SIG-M5 (cell line): ENCODE data around the gene LRRN2.
"Not testable (repeated sequence)": the region's sequence is repeated elsewhere in the genome, so short reads cannot be mapped to it uniquely, and the experiment has no call there.

Experiments
- DNase-seq: peaks from one replicate; lab custom pipeline; 2025; lab: John Stamatoyannopoulos, UW

The LRRN2 gene

GRCh38 chr1:204685236-204686006 is at the start of gene LRRN2:
TSS of gene LRRN2 (minus strand) at chr1:204685738. CDS start at chr1:204619992, 65,746 bp downstream.
- no peak for DNase-seq

GRCh38 chr1:204735042-204735441 is 49.5 kb upstream of the LRRN2 start:
- DNase-seq: no peak

GRCh38 chr1:204733869-204734596 is 48.5 kb upstream of the LRRN2 start:
- DNase-seq: no peak

- no peak for DNase-seq
These were observed 47.8 kb upstream of the LRRN2 start for GRCh38 chr1:204733289-204733688.

- DNase-seq: no peak
These were observed 46.5 kb upstream of the LRRN2 start for GRCh38 chr1:204731985-204732575.

- DNase-seq: no peak
These were observed 46.0 kb upstream of the LRRN2 start for GRCh38 chr1:204731509-204731908.

GRCh38 chr1:204730826-204731459 is 45.4 kb upstream of the LRRN2 start:
- no peak for DNase-seq

GRCh38 chr1:204729516-204729915 is 44.0 kb upstream of the LRRN2 start:
- no peak for DNase-seq

- DNase-seq: no peak
These were observed 42.9 kb upstream of the LRRN2 start for GRCh38 chr1:204728456-204728855.

- DNase-seq: no peak
These were observed 42.5 kb upstream of the LRRN2 start for GRCh38 chr1:204728045-204728444.

GRCh38 chr1:204727438-204727837 is 41.9 kb upstream of the LRRN2 start:
- not testable (repeated sequence) for DNase-seq

GRCh38 chr1:204726478-204726877 is 40.9 kb upstream of the LRRN2 start:
- DNase-seq: no peak

GRCh38 chr1:204725821-204726448 is 40.4 kb upstream of the LRRN2 start:
- DNase-seq: no peak

- DNase-seq: no peak
These were observed 37.7 kb upstream of the LRRN2 start for GRCh38 chr1:204723131-204723787.

GRCh38 chr1:204721373-204722055 is 36.0 kb upstream of the LRRN2 start:
- no peak for DNase-seq

GRCh38 chr1:204716660-204717059 is 31.1 kb upstream of the LRRN2 start:
- DNase-seq: no peak

GRCh38 chr1:204714861-204715511 is 29.4 kb upstream of the LRRN2 start:
- no peak for DNase-seq

GRCh38 chr1:204714194-204714860 is 28.8 kb upstream of the LRRN2 start:
- no peak for DNase-seq

- DNase-seq: no peak
These were observed 28.0 kb upstream of the LRRN2 start for GRCh38 chr1:204713541-204713940.
